Stimulated activated CD8-positive, alpha-beta memory T cell treated with anti-CD3 and anti-CD28 coated beads, Interleukin-4, amount 100 ng/mL, for 48 hours (primary cell): ENCODE measurements around the gene MAP4K2.
"Not testable (repeated sequence)": the region's sequence is repeated elsewhere in the genome, so short reads cannot be mapped to it uniquely, and the experiment has no call there.

ENCODE experiments used
- DNase-seq: peaks from one replicate; pipeline ENCODE4 v3.0.0-alpha.2; 2020

The MAP4K2 gene

DNA sequence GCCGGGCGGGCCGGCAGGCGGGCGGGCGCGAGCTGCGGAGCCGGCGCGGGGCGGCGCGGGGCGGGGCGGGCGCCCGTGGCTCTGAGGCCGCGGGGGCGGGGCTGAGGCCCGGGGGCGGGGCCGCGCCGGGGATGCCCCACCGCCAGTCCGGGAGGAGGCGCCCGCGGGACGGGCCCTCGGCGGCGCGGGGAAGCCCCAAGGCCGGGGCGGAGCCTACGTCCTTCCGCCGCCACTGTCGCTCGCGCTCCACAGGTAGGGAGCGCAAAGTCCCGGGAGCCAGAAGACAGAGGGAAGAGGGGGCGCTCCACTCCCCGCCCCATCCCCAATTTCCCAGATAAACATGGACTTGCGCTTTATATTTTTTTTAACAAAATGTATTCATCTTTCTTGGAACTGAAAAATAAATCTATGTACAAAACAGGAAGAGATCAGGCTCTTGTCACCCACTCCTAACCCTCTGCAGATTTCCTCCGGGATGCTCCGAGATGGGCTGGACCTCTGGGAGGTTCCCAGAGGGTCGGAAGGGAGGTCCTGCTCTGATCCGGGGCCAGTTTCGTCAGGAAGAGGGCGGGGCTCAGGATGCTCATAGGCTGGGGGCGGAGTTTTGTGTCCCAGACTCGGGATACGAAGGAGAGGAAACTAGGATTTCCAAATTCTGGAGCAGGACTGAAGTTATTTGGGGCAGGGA lies at the start of gene MAP4K2:
Gene MAP4K2, minus strand, starts transcription at position 57 of the 688 bp plus-strand sequence. CDS start 65 bp downstream, outside the sequence.
- peak; percentile 87 for DNase-seq

DNA sequence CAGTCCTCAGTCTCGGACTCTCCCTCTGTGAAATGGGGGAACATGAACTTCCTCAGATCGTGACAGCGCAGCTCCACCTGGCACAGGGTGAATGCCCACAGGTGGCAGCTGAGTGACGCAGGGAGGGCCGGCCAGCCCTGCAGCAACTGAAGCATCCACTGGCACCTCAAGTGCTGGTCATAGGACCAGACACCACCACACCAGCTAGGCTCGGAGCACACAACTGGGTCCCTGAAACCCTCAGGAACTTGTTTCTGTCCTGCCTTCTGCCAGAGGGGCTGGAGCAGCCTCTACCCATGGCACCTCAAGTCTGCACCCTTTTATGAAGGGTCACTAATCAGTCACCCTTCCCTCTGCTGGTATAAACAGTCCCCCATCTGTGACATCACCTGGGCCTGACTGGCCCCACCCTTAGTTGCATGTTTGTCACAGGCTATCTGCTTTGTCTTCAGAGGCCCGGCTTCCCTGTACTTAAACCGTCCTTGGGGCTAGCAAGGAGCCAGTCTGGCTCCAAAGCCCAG lies 48.9 kb upstream of the MAP4K2 start:
- DNase-seq: peak; percentile 47

DNA sequence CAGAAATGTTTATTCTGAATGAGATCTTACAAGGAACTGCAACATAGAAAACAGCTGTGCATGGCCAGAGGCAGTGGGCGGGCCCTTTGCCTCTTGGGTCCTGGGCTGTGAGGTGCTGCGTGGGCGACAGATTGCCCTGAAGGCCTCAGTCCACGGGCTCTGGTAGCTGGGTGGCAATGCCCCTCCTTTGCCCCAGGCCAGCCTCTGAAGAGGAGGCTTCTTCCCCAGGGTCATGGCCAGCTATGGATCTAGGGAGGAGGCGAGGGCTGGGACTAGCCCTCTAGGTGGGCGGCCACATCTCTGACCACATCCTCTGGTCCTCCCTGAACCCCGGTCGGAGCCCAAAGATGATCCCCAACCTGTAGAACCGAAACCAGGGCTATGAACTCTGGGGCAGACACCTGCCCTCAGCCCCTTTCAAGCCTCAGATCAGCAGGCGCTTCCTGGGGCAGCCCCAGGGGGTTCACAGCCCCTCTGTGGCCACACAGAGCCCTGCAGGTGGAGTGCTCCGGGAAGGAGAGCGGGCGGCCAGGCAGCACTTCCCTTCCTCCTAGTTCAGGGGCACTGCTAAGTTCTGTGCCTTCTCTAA lies 48.1 kb upstream of the MAP4K2 start:
- DNase-seq: peak; percentile 74

DNA sequence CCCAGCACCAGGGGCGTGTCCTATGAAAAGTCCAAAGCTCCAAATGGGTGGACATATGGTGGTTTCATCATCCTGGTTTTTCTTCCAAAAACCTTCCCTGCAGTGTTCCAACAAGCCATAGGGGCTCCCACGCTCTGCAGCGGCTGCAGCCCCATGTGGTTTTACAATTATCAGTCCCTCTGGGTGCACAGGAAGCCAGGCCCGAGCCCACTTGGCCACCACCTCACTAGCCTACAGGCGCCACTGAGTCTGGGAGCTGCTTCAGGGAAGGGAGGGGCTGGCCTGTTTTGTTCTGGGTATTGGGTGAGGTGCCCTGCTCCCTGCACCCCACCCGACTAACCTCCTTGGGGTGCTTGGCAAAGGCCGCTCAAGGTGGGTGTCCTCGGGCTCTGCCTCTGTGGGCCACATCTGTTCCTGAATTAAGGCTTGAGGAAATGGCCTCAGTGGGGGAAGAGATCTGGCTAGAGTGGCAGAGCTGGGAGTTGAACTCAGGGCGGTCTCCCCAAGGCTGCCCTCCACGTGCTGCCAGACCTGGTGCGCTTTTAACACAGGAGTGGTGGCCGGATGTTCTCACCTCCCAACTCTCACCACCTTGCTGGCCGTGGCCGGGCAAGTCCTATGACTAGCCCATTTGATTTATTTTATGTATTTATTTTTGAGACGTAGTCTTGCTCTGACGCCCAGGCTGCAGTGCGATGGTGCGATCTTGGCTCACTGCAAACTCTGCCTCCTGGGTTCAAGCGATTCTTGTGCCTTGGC lies 46.8 kb upstream of the MAP4K2 start:
- no peak for DNase-seq

DNA sequence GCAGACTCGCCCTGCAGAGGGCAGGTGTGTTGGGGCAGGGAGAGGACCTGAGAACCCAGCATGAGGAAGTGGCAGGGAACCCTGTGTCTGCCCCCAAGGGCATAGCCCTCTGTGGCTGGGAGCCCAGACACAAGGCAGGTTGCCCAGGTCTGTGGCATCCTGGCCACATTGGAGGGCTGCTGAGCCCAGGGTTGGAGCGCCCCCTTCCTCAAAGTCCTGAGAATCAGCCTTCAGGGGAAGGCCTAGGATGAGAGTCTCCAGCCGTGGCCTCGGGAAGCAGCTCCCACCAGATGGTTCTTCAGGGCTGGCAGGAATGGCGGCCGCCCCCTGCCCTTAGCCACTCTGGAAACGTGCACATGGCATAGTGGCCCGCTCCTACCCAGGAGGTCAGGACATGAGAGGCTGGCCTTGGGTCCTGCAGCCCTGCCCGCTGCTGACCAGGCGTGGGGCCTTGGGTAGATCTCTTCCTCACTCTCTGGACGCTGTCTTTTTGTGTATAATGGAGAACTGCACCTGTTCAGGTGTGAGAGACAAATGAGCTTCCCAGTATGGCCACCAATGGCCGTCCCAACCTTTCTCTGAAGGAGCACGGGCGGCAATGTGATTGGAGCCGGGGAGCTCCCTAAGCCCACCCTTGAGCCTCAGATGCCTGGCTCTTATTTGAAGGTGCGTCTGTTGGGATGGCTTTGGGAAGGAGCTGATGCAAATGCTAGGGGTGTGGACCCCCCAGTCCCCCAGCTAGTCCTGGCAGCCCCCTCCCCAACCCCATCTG lies 46.0 kb upstream of the MAP4K2 start:
- peak; percentile 44 for DNase-seq

DNA sequence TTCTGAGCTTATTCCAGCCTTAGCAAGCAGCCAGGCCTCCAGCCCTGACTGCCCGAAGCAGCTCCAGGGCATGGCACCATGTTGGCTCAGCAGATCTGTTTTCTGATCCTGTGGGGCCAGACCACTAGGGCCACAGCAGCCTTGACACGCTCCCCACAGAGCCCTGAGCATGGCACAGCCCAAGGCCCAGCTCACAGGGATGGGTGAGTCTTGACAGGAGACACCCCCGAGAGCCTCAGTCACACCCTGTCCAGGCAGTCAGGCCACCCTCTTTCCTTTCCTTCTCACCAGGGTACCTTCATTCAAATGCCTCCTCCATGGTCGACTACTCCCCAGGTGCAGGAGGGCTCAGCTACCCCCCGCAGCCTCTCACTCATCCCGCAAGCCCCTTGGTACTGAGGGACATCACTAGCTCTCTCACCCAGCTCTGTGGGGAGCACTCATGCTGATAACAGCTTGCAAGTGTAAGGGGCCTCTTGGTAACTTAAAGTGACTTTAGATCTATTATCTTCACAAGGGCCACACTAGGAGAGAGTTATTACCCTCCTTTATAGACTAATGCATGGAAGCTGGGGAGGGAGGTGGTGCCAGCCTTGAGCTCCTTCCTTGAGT lies 45.3 kb upstream of the MAP4K2 start:
- no peak for DNase-seq

DNA sequence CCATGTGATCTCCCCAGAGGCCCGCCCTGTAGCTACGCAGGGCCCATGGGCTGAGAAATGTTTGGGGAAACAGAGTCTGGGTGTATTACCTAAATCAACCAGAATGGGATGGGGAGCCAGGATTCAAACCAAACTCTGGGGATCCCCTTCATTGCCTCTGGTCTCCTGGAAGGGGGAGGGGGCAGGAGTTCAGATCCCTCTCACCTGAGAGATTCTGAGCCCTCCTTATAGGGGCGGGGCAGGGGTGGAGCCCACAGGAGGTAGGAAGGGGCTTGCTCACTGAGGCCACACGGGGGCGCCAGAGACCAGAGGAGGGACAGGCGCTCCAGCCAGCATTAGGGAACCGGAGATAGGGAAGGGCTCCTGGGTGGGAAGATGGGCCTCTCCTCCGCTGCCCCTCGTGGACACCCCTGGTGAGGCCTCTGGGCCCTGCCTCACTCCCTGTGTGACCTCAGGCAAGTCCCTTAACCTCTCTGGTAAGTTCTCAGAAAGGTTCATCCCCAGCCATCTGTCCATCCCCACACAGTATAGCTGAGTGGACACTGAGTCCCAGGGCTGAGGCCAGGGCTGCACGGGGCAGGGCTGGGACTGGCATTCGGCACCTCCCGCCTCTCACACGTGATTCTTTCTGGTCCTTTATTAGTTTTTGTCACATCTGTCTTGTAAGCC lies 44.1 kb upstream of the MAP4K2 start:
- DNase-seq: peak; percentile 98

DNA sequence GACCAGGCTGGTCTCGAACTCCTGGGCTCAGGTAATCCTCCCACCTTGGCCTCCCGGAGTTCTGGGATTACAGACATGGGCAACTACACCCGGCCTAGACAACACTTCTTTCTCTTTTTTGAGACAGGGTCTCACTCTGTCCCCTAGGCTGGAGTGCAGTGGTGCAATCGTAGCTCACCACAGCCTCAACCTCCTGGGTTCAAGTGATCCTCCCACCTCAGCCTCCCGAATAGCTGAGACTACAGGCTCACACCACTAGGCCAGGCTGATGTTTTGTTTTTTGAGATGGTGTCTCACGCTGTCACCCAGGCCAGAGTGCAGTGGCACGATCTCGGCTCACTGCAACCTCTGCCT lies 42.7 kb upstream of the MAP4K2 start:
- not testable (repeated sequence) for DNase-seq

DNA sequence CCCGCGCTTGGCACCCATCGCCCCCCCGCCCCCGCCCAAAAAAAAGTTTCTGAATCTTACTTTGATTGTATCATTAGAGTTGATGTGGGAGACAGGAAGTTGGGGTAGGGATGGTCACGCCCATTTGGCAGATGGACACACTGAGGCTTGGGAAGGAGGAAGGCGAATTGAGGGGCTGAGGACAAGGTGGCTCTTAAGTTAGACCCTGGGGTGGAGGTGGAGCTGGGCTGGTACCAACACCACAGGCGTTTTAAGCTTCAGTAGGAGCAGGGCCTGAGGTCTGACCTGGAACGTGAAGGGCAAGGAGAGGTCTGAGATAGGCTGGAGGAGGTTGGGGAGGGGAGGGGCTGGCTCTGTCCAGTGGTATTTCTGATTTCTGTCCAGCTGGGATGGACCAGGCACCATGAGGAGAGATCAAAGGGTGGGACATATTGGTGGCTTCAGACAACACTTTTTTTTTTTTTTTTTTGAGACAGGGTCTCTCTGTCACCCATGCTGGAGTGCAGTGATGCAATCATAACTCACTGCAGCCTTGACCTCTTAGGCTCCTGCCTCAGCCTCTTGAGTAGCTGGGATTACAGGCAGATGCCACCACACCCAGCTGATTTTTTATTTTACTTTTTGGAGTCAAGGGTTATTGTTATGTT lies 42.2 kb upstream of the MAP4K2 start:
- no peak for DNase-seq

DNA sequence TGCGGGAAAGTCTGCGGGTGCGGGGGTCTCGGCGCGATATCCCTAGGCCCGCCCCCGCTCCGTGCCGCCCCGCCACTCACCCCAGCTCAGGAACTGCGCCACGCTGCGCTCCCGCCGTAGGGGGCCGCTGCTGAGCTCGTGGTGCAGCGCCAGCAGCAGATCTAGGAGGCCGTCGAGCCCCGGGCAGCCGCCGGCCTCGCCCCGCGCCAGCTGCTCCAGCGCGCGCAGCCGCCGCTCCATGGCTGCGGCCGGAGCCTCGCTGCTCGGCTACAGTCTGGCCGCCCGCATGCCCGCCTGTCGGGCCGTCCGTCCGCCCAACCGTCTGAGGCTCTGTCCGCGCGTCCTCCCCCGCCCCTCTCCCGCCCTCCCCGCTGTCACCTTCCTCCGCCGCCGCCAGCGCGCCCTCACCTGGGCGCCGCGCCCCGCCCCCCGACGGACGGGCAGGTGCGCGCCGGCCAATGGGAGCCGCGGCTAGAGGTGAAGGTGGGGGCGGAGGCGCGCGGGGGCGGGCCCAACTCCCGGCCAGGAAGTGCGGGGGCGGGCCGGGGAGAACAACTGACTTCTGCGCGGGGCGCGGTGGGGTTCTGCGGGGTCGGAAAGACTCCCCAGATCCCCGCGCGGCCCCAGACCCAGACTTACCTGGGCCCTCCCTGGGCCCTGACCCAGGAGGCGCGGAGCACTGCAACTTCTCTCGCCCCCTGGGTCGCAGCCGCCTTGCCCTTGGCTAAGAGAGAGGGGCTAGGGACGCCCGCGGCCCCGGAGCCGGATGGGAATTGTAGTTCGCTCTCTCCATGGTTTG lies 41.5 kb upstream of the MAP4K2 start, which contains the start of gene CDC42BPG:
Gene CDC42BPG, minus strand, starts transcription at position 324 of the 799 bp plus-strand sequence. Its CDS starts 84 bp downstream, at position 240.
- peak; percentile 73 for DNase-seq

DNA sequence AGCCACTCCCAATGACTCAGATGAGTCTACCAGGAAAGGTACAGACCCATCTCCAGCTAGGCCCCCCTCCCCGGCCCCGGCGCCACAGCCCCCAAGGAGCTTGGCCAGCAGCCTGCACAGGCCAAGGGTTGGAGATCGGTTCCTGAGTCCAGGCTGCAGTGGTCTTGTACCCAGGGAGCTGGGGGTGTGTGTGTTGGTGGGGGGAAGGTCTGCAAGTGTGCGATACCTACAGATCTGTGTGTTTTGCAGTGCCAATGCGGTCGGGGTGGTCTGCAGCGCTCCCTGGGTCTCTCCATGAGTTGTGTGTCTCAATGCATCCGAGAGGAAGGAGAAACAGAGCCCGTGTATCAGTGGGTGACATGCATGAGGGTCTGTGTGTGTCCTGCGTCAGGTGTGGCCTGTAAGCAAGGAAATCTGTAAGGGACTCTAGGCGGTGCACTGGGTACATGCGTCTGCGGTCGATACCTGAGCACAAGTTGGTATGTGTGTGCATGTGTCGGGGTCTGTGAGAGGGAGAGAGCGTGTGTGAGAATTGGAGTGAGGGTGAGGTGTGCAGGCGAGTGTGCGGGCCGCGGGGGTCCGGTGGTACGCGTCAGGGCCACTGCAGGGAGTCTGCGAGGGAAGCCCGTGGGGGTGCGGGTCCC lies 40.8 kb upstream of the MAP4K2 start:
- no peak for DNase-seq

DNA sequence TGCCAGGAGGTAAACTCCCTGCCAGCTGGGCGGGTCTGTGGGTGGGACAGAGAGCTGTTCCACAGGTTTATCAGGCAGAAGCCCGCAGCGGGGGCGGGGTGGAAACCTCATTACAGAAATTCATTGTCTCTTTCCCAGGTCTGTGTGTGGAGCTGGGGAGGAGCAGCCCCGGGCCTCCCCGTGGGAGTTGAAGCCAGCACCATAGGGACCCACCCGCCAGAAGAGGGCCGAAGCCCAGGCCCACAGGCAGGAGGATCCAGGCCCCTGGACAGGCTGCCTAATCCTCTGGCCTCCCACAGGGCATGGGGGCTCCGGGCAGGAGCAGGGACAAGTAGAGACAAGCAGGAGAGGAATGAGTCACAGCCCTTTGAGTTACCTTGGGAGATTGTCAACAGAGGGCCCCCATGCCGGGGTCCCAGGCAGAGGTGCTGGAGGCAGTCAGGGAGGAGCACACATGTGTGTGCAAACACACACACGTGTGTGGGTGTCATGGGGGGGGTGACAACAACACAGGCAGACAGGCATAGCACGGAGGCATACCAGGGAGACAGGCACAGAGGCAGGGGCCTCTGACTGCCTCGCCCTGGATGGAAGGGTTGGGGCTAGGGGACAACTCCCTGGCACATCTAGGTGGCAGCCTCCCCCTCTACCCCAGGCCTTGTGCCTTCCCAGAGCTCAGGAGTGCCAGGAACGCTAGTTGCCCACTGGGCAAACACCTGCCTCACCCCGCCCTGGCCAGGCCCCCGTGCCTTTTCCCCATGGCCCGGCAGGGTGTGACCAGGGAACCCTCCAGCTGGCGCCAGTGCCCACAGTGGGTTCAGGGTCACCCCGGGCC lies 40.1 kb upstream of the MAP4K2 start:
- no peak for DNase-seq

DNA sequence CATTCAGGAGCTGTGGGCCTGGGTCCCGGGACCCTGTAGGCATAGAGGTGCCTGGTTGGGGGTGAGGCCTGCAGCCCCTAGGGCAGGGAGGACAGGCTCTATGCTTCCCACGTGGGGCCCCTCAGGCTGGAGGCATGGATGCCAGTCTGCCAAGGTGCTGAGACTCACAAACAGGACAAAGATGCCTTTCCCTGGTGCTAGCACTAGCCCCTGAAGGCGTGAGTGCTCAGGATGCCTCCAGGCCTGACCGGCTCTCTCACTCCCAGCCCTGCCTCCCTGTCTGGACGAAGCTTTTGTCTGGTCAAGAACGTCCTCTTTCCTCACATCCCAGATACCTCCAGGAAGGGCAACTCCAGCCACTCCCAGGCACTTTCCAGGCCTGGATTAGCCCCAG lies 39.3 kb upstream of the MAP4K2 start:
- no peak for DNase-seq

DNA sequence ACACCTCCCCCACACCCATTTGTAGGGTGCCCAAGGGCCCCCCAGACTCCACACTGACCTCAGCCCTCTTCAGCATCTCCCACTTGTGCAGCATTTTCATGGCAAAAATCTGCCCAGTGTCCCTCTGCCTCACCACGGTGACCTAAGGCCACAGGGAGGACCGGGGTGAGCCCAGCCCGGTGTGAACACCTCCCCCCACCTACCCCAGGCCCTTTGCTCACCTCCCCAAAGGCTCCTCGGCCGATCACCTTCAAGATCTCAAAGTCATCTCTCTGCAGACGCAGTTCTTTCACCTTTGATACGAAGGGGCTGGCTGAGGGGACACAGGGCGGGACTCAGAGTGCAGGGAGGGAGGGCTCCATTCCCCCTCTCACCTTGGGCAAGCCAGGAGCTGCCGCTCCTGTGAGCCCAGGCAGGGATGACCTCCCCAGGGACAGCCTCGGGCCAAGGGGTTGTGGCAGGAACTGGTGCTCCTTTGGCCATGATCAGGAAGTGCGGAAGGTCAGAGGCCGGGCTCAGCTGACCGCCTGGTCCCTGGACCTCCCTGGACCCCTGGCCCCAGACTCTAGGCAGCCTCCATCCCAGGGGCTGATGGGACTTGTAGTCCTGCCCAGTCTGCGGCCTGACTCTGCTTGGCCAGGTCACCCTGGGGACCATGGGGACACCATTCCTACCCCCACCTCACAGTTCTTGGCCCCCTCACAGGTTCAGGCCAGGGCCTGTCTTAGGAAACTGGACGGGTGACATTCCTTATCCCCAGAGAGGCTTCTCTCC lies 38.8 kb upstream of the MAP4K2 start:
- no peak for DNase-seq

DNA sequence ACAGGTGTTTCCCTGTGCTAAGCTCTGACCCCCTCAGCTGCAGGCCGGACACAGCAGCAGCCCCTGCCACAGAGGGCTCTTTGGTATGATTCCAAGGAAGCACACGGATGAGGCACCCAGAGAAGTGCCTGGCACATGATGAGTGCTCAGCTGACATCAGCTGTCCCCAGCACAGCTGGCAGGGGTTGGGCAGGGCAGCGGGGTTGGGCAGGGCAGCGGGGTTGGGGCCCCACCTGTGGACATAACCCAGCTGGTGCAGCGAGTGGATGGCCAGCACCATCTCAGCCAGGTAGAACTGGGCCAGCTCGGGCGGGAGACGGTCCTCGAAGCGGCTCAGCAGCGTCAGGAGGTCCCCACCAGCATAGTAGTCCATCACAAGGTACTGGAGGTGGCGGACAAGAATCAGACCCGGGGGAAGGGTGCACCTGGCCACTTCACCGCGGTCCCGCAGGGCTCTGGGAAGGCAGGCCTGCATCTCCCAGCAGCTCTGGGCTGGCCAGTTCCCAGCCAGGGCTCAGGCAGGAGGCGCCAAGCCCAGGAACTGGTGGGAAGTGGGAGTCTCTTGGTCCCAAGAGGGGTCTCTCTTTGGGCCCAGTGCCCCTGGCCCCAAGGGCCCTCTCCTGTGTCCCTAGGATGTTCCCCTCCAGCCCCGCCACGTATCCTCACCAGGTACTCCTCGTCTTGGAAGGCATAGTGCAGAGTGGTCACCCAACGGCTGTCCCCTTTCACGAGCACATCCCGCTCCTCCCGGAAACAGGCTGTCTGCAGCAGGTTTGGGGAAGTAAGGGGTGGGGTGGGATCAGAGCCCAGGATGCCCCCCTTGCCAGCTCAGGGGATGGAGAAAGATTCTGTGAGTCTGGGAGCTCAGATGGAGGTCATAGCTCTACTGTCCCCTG lies 37.1 kb upstream of the MAP4K2 start:
- no peak for DNase-seq

DNA sequence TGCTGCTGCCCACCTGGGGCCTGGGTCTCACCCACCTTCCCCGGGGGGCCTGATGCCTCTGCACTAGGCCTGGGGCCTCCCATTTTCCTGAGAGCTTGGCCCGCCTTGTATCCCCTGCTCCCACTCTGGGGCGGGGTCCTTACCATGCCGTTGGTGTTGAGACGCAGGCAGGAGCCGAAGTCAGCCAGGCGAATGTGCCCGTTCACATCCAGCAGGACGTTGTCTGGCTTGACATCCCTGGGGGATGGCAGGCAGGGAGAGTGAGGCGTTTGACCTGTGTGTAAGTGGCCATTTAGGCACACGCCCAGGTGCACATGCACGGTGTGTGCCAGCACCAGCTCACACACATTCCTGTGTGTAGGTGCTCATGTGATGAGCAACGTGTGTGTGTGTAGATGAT lies 36.3 kb upstream of the MAP4K2 start:
- DNase-seq: no peak
